GM18502 (cell line): ENCODE data around the gene DAP3.
"Not testable (repeated sequence)": the region's sequence is repeated elsewhere in the genome, so short reads cannot be mapped to it uniquely, and the experiment has no call there.

Experiments
- ATAC-seq: cut with Tn5 transposase; IDR thresholded peaks from one replicate; pipeline ENCODE4 v1.9.1; 2021; ENCODE audit warnings: mild to moderate bottlenecking; ENCODE audit not compliant: unreplicated experiment, poor library complexity

DAP3 gene

GRCh38 chr1:155715056-155715455, 26.2 kb downstream of the DAP3 start:
- ATAC-seq, result not testable (repeated sequence)

DNA sequence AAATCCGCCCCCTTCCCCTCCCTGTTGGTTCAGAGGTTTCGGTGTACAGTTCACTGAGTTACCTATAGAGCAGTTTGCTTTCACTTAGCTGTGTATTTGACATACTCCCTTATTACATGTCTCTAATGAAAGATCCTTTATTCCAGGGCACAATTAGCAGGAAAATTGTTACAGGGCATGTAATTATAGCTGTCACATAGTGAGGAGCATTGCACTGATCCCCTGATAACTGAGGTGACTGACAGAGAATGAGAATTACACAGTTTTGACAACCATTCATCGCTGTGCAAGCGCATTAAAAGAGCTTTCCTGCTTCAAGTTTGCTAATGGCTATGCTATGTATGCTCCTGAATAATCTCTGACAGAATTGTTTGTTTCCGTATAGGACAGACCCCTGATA, 26.9 kb downstream of the DAP3 start:
- ATAC-seq, result no peak

DNA sequence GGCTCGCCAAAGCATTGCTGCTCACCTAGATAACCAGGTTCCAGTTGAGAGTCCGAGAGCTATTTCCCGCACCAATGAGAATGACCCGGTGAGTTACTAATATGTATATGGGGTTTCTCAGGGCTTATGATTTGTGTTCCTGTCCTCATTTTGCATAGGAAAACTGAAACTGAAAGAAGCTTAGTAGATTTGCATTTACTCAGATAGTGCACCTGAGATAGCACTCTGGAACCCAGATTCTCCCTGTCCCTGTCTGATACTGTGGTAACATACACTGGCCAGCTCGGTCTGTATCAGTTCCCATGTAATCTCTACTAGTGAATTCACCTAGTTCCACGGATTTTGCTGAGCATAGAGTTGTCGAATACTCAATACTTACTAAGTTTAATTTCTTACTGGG, 28.1 kb downstream of the DAP3 start:
- ATAC-seq, result no peak

DNA sequence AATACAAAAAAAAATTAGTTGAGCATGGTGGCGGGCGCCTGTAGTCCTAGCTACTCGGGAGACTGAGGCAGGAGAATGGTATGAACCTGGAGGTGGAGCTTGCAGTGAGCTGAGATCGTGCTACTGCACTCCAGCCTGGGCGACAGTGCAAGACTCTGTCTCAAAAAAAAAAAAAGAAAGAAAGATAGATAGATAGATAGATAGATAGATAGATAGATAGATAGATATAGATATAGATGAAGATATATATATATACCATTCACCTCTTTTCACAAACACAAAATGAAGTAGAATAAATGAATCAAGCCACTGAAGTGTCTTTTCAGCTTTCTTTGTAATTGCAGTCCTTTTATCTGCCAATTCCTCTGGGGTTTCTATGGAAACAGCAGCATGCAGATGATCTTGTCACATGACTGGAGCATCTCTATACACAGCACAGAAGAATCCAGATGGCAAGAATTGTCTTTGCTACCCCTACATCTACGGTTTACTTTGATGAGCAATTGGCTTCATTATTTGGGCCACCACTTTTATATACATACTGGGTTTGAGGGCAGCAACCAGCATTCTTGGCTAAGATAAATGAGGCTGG, 29.7 kb downstream of the DAP3 start:
- not testable (repeated sequence) for ATAC-seq

DNA sequence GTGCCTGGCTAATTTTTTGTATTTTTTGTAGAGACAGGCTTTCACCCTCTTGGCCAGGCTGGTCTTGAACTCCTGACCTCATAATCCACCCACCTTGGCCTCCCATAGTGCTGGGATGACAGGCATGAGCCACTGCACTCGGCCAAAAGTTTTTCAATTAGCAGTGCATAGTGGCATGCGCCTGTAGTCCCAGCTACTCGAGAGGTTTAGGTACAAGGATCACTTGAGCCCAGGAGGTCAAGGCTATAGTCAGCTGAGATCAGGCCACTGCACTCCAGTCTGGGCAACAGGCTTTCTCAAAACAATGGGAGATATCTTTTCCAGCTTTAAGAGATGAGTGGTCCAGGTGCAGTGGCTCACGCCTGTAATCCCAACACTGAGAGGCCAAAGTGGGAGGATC, 30.8 kb downstream of the DAP3 start:
- ATAC-seq, result no peak

- no peak for ATAC-seq
Measured at GRCh38 chr1:155725142-155725541, 36.3 kb downstream of the DAP3 start.

GRCh38 chr1:155729031-155729898, 40.4 kb downstream of the DAP3 start:
- no peak for ATAC-seq

DNA sequence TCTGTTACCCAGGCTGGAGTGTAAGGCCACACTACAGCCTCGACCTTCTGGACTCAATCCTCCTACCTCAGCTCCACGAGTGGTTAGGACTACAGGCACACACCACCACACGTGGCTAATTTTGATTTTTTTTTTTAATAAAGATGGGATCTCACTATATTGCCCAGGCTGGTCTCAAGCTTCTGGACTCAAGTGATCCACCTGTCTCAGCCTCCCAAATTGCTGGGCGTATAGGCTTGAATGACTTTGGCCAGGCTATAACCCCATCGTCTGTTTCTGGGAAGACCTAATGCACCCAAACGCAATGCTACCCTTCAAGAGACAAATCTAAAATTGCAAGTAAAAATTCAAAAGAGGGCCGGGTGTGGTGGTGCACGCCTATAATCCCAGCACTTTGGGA, 52.1 kb downstream of the DAP3 start:
- ATAC-seq, result no peak

- no peak for ATAC-seq
Measured at GRCh38 chr1:155741908-155742307, 53.0 kb downstream of the DAP3 start.

DNA sequence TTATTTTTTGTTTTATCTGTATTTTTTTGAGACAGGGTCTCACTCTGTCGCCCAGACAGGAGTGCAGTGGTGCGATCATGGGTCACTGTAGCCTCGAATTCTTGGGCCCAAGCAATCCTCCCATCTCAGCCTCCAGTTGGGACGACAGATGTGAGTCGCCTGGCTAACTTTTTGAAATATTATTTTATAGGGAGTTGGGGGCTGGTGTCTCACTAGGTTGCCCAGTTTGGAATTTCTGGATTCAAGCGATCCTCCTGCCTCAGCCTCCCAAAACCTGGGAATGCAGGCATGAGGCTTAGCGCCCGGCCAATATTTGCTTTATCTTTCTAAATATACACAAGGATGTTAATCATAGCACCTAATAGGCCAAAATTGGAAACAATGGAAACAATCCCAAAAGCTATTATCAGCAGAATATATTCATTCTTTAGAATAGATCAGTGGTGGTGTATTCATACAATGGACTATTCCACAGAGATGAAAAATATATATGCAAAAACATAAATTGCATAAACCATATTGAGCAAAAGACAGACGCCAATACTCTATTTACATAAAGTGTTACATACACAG, 55.9 kb downstream of the DAP3 start:
- ATAC-seq, result no peak

DNA sequence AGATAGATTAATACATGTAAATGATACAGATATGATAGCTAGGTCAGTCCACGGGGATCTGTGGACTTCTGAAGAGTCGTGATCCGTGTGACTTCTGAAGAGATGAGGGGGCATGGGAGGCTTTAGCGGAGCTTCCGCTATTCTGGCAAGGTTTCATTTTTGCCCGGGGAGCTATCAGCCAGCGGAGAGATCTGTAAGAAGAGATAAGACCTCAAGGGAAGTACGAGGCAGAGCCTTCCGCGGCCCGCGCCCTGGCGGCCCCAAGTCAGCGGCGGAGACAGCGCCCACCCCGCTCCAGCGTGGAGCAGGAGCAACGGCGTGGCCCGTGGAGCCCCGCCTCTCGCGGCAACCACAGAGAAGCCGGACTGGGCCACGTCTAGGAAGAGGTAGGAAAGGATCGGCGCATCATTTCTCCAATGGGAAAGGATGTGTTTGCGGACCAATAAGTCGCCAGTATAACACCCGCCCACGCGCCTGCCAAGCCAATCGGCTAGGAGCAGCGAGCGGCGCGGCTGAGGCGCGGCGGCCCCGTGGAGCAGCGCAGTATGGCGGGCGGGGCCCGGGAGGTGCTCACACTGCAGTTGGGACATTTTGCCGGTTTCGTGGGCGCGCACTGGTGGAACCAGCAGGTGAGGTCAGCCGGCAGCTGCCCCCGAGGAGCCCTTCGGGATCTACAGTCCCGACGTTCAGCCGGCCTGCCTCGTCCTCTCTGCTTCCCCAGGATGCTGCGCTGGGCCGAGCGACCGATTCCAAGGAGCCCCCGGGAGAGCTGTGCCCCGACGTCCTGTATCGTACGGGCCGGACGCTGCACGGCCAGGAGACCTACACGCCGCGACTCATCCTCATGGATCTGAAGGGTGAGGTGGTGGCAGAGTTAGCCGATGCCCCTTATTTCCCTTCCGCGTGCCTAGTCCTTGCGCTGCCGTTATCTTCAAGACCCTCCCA, 56.7 kb downstream of the DAP3 start:
- peak; percentile 90 for ATAC-seq

DNA sequence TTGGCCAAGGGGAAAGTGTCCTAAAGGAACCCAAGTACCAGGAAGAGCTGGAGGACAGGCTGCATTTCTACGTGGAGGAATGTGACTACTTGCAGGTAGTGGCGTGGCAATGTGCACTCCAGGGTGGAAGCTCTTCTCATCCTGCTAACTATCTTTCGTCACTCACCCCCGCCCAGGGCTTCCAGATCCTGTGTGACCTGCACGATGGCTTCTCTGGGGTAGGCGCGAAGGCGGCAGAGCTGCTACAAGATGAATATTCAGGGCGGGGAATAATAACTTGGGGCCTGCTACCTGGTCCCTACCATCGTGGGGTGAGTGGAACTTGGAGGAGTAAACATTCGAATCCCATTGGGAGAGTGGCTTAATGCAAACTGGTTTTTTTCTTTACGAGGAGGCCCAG, 58.7 kb downstream of the DAP3 start:
- not testable (repeated sequence) for ATAC-seq

GRCh38 chr1:155748141-155748540, 59.2 kb downstream of the DAP3 start:
- ATAC-seq, result not testable (repeated sequence)

DNA sequence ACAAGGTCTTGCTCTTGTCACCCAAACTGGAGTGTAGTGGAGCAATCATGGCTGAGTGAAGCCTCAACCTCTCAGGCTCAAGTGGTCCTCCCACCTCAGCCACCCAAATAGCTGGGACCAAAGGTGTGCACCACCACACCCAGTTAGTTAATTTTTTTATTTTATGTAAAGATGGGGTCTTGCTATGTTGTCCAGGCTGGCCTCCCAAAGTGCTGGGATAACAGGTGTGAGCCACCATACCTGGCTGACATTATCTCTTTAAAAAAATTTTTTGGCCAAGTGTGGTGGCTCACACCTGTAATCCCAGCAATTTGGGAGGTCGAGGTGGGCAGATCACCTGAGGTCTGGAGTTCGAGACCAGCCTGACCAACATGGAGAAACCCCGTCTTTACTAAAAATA, 70.1 kb downstream of the DAP3 start:
- not testable (repeated sequence) for ATAC-seq

GRCh38 chr1:155759966-155760630, 71.2 kb downstream of the DAP3 start:
- ATAC-seq, result no peak

DNA sequence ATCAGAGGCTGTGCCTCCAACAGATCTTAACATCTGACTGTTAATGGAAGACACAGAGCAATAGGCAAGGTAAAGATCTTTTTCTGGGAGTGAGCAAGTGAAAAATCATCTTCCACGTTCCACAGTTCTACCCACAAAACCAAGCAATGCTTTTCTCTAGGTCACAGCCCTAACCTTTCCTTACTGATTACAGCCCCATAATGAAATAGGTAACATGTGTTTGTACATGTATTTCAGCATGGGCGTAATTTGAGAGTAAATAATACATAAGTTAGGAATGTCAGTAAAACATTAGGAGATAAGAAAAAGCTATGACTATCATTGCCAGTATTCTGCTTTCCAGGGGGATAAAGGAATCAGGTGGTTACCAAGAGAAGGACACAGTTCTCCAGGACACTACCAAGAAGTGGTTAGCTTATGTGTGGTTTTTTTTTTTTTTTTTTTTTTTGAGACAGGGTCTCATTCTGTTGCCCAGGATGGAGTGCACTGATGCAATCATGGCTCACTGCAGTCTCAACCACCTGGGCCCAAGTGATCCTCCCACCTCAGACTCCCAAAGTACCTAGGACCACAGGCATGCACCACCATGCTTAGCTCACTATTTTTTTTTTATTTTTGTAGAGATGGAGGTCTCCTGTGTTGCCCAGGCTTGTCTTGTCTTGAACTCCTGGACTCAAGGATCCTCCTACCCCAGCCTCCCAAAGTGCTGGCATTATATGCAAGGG, 72.0 kb downstream of the DAP3 start:
- ATAC-seq, result no peak

DNA sequence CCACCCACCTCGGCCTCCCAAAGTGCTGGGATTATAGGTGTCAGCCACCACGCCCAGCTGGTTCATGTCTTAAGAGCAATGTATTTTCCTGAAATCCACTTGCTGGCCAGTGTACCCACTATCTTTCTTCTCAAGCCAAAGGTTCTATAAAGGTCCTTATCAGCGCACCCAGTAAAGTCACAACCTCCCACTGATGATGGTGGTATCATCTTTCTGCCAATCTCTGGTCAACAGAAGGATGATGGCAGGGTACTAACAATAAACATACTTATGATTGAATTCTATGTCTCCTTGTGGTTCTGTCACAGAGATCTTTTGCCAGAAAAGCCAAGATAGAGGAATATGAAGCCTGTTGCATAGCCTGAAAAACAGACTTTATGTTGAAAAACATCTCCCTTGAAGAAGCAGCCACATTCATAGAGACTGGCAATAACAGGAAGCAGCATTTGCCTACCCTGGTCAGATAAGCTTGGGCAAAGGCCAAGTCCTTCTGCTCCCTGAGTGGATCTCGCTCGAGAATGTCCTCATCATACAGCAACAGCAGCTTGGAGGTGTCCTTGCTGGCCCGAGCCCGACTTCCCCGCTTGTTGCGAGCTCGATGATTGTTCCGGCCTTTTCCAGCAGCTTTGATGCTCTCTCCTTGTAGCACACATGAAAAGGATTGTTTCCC, 73.0 kb downstream of the DAP3 start:
- ATAC-seq, result no peak

GRCh38 chr1:155763090-155763815, 74.4 kb downstream of the DAP3 start:
- not testable (repeated sequence) for ATAC-seq
